Central memory CD4-positive, alpha-beta T cell (primary cell): ENCODE results near the gene SCLY.

Experiments used
- DNase-seq: peaks from one replicate; pipeline ENCODE4 v3.0.0; 2022

SCLY gene

GRCh38 chr2:238128534-238129001 is 67.8 kb downstream of the SCLY start:
- DNase-seq = no peak

- DNase-seq = no peak
These were observed 68.6 kb downstream of the SCLY start for GRCh38 chr2:238129166-238130010.

- DNase-seq = no peak
These were observed 69.4 kb downstream of the SCLY start for GRCh38 chr2:238130111-238130695.

GRCh38 chr2:238130696-238131628 is 70.2 kb downstream of the SCLY start:
- no peak for DNase-seq

GRCh38 chr2:238131761-238132462 is 71.1 kb downstream of the SCLY start:
- DNase-seq = no peak

- no peak for DNase-seq
These were observed 72.0 kb downstream of the SCLY start for GRCh38 chr2:238132463-238133450.

GRCh38 chr2:238133499-238134392 is 72.9 kb downstream of the SCLY start:
- no peak for DNase-seq

GRCh38 chr2:238134393-238134785 is 73.6 kb downstream of the SCLY start:
- no peak for DNase-seq

GRCh38 chr2:238135601-238136150 is 74.9 kb downstream of the SCLY start:
- no peak for DNase-seq

- no peak for DNase-seq
These were observed 76.2 kb downstream of the SCLY start for GRCh38 chr2:238136820-238137537.

GRCh38 chr2:238137885-238138284 is 77.1 kb downstream of the SCLY start:
- DNase-seq = no peak

- DNase-seq = no peak
These were observed 77.8 kb downstream of the SCLY start, which contains the start of gene KLHL30 for GRCh38 chr2:238138331-238139195. Gene KLHL30, plus strand, starts transcription at chr2:238138668. Its CDS starts 2,087 bp downstream, at chr2:238140755.

GRCh38 chr2:238139196-238140039 is 78.6 kb downstream of the SCLY start:
- DNase-seq = peak; percentile 13

GRCh38 chr2:238140040-238140439 is 79.2 kb downstream of the SCLY start:
- no peak for DNase-seq

- no peak for DNase-seq
These were observed 80.1 kb downstream of the SCLY start for GRCh38 chr2:238140721-238141540.
